ENCODE measurements around the gene TMEM132C. TPM values are rescaled to one million over a fixed set of nuclear protein-coding genes. Genes with fewer than 3 reads are reported as not detected.
A peak's percentile ranks its signal among the peaks of the same experiment; 100 is the strongest.

TMEM132C gene
- total and polyA plus RNA-seq, 2 of the 8 experiments (the other 6 are each of a cell fraction or from before 2014, with no cell fraction given): 0.23 to 0.76 TPM

- no peak for DNase-seq (ENCODE audit: low read depth in 1 of 2, low spot score in 2 of 2)
- peaks cover 2% of the 10 kb centered on the region in 2 experiments; a peak in 2 of 4 replicates for H3K9me3 ChIP-seq (ENCODE audit: insufficient read depth in 2 of 2, low read depth in 1 of 2, low read length in 1 of 2)
- H4K5ac ChIP-seq (ENCODE audit: insufficient read length, low read depth, low read length): no peak overlapping the region
- no peak overlapping the region for H4K91ac ChIP-seq (replicated peaks; ENCODE audit: insufficient read length, low read length)
- H3K4me3 ChIP-seq (ENCODE audit: extremely low read depth in 1 of 4, insufficient read depth in 2 of 4, low read depth in 3 of 4, low read length in 4 of 4): peak overlapping the region in 3 of 4 experiments; percentile 18 to 63 (median 20); a peak in 5 of 8 replicates
- no peak overlapping the region for H2BK12ac ChIP-seq (ENCODE audit: low read depth, low read length)
- 10% methylated on average over 10 of the region's 10 CpGs; no CpG with 5 or more reads in 1 of the 2 experiments for WGBS, 2 experiments (ENCODE audit: extremely low coverage in 1 of 2, insufficient coverage in 1 of 2, insufficient read length in 1 of 2, insufficient replicate concordance in 2 of 2, low coverage in 1 of 2, low lambda C conversion rate in 2 of 2, missing lambda C conversion rate in 1 of 2)
- no peak overlapping the region for H4K8ac ChIP-seq (ENCODE audit: extremely low read depth, insufficient read depth, low read length)
- peak; percentile 77 for FAIRE-seq
- H3K4ac ChIP-seq (replicated peaks; ENCODE audit: insufficient read length, low read depth, low read length): no peak overlapping the region
- no peak overlapping the region for H2BK5ac ChIP-seq (ENCODE audit: low read depth, low read length)
- no peak overlapping the region for H3K9ac ChIP-seq (replicated peaks in 1 of 4; ENCODE audit: extremely low read depth in 1 of 4, low read depth in 3 of 4, low read length in 3 of 4)
- no peak overlapping the region for H3K18ac ChIP-seq (ENCODE audit: extremely low read depth, low read length)
- no peak overlapping the region for H3K23ac ChIP-seq (ENCODE audit: insufficient read length)
- peaks cover 3 to 17% (median 12%) of the 10 kb centered on the region in 4 experiments for H3K4me1 ChIP-seq (replicated peaks in 1 of 4; ENCODE audit: control insufficient read depth in 3 of 4, insufficient read depth in 4 of 4, low read length in 3 of 4)
- peak overlapping the region; percentile 61 to 94 for H3K4me2 ChIP-seq (ENCODE audit: insufficient read depth in 1 of 2, low read depth in 2 of 2, low read length in 2 of 2)
- H2BK20ac ChIP-seq (ENCODE audit: low read length): no peak overlapping the region
- H3K36me3 ChIP-seq (ENCODE audit: control insufficient read depth in 2 of 4, insufficient read depth in 4 of 4, low read length in 3 of 4): peaks cover 0 to 2% (median 0%) of the 10 kb centered on the region in 4 experiments; a peak in 1 of 8 replicates
- POLR2A ChIA-PET (ENCODE audit: partially characterized antibody): no interaction called here
- peaks cover 30 to 63% (median 59%) of the 10 kb centered on the region in 4 experiments for H3K27me3 ChIP-seq (replicated peaks in 1 of 4; ENCODE audit: control insufficient read depth in 3 of 4, extremely low read depth in 1 of 4, insufficient read depth in 3 of 4, low read length in 3 of 4)
- H3K79me1 ChIP-seq (ENCODE audit: low read depth, low read length): no peaks in the 10 kb centered on the region
- H2AFZ ChIP-seq (ENCODE audit: low read length): no peak overlapping the region
- no peak overlapping the region for H2BK15ac ChIP-seq (ENCODE audit: low read length)
- CTCF ChIA-PET (ENCODE audit: partially characterized antibody): interaction anchor here (0.6 to 4.3 kb wide), 6 partner anchors 10 to 272 kb away, joined by 3 to 21 read pairs (median 4); no protein-coding TSS in a partner anchor
- H2BK120ac ChIP-seq (replicated peaks; ENCODE audit: low read depth, low read length): no peak overlapping the region
- H4K20me1 ChIP-seq (replicated peaks in 1 of 2; ENCODE audit: control insufficient read depth in 1 of 2, insufficient read depth in 2 of 2, low read length in 2 of 2): peaks cover 0 to 2% of the 10 kb centered on the region in 2 experiments
- no peak overlapping the region for H3K27ac ChIP-seq (ENCODE audit: low read depth, low read length)
- H3K23me2 ChIP-seq (ENCODE audit: low read depth, low read length): peaks cover 13% of the 10 kb centered on the region
- no peak overlapping the region for H3K14ac ChIP-seq (ENCODE audit: insufficient read length)
- H3K79me2 ChIP-seq (ENCODE audit: control insufficient read depth in 1 of 2, insufficient read depth in 2 of 2, low read length in 2 of 2): no peaks in the 10 kb centered on the region
- no peak overlapping the region for H2AK5ac ChIP-seq (ENCODE audit: low read depth, low read length)
- no peak overlapping the region for H3K56ac ChIP-seq (replicated peaks; ENCODE audit: insufficient read length, low read depth, low read length)
- TF ChIP-seq SIX5 (IDR thresholded peaks at IDR 0.05; ENCODE audit: low read depth, low read length) (no peak), ZNF274 (IDR thresholded peaks at IDR 0.05; ENCODE audit: borderline replicate concordance, extremely low read depth, low read length) (no peak), TBP (IDR thresholded peaks at IDR 0.05; ENCODE audit: low read depth, low read length) (no peak), CTCF (IDR thresholded peaks at IDR 0.05; ENCODE audit: control extremely low read depth in 1 of 3, insufficient read depth in 1 of 3, low read depth in 1 of 3, low read length in 3 of 3) (no peak), CHD2 (IDR thresholded peaks at IDR 0.05; ENCODE audit: low read length) (no peak), NRF1 (IDR thresholded peaks at IDR 0.05; ENCODE audit: low read depth, low read length) (no peak), E2F6 (IDR thresholded peaks at IDR 0.05) (no peak), ATF3 (IDR thresholded peaks at IDR 0.05; ENCODE audit: insufficient read depth, low read depth, low read length) (no peak), USF2 (IDR thresholded peaks at IDR 0.05; ENCODE audit: low read length) (no peak)
Measured at GRCh38 chr12:128269181-128269591, 2.2 kb downstream of the TMEM132C start.
